Vagina (tissue), 2 donors: ENCODE measurements around the gene SMURF1.

Source experiments
- CTCF ChIP-seq, 3 experiments: fragments of 450-650 bp in 2 of 3; fragments of 200-600 bp in 1 of 3; sonication (generic) in 1 of 3; IDR thresholded peaks; one replicate each; pipeline ENCODE4 v1.5.1; 2017 to 2019; ENCODE audit warnings: antibody characterized with exemption in 3 of 3, mild to moderate bottlenecking in 2 of 3, moderate library complexity in 2 of 3
- POLR2A ChIP-seq, 2 donors: fragments of 450-650 bp; IDR thresholded peaks; one replicate each; pipeline ENCODE4 v1.6.1; 2017; ENCODE audit warnings: antibody characterized with exemption in 2 of 2, mild to moderate bottlenecking in 2 of 2, moderate library complexity in 2 of 2
- POLR2AphosphoS5 ChIP-seq, 2 donors: sonication (generic); formaldehyde crosslinking; IDR thresholded peaks; one replicate each; pipeline ENCODE4 v1.9.0; 2017; ENCODE audit warnings: antibody characterized with exemption in 2 of 2, mild to moderate bottlenecking in 2 of 2, low read depth in 1 of 2; ENCODE audit not compliant: insufficient read depth in 1 of 2

GRCh38 chr7:99078416-99078815 lies 65.5 kb downstream of the SMURF1 start:
- no peak for TF ChIP-seq CTCF (IDR thresholded peaks at IDR 0.05)
- no peak for TF ChIP-seq POLR2A (IDR thresholded peaks at IDR 0.05)
- TF ChIP-seq POLR2AphosphoS5 (IDR thresholded peaks at IDR 0.05; ENCODE audit: insufficient read depth in 1 of 2, low read depth in 1 of 2), result no peak
